ENCODE results near the gene EFR3B.
"Not testable (repeated sequence)": the region's sequence is repeated elsewhere in the genome, so short reads cannot be mapped to it uniquely, and the experiment has no call there.

EFR3B gene

GRCh38 chr2:25132299-25132635 is 90.4 kb downstream of the EFR3B start:
- Mint-ChIP-seq H3K4me1 (peaks cover 4% of the 10 kb centered on the region), H3K27ac (no peak overlapping the region), H3K9me3 (no peaks in the 10 kb centered on the region), H3K27me3 (ENCODE audit: low read depth, poor library complexity) (peaks cover 31% of the 10 kb centered on the region), H3K36me3 (ENCODE audit: low read depth) (peaks cover 56% of the 10 kb centered on the region), H3K4me3 (peak overlapping the region; percentile 50)
- TF ChIP-seq CTCF (IDR thresholded peaks at IDR 0.05), result no peak
- DNase-seq, result no peak

DNA sequence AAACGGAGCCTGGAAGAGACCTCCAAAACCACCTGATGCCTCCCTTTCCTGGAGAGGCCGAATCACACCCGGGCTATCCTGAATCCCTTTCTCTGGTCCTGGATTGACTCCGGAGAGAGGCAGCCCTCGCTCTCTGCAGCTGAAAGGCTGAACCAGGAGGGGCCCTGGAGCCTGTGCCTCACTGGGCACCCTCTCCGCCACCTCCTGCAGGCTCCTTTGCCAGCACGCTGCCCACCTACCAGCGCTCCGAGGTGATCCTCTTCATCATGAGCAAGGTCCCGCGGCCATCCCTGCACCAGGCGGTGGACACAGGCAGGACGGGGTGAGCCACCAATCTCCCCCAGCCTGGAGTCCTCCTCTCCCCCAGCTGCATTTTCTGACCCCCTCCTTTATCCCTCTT is 90.8 kb downstream of the EFR3B start:
- TF ChIP-seq CTCF (IDR thresholded peaks at IDR 0.05), result no peak
- H3K9me3 Mint-ChIP-seq, result no peaks in the 10 kb centered on the region
- peaks cover 4% of the 10 kb centered on the region for H3K4me1 Mint-ChIP-seq
- no peak for DNase-seq
- H3K27me3 Mint-ChIP-seq (ENCODE audit: low read depth, poor library complexity), result peaks cover 31% of the 10 kb centered on the region
- no peak overlapping the region for H3K4me3 Mint-ChIP-seq
- H3K36me3 Mint-ChIP-seq (ENCODE audit: low read depth), result peaks cover 58% of the 10 kb centered on the region
- H3K27ac Mint-ChIP-seq, result no peak overlapping the region

DNA sequence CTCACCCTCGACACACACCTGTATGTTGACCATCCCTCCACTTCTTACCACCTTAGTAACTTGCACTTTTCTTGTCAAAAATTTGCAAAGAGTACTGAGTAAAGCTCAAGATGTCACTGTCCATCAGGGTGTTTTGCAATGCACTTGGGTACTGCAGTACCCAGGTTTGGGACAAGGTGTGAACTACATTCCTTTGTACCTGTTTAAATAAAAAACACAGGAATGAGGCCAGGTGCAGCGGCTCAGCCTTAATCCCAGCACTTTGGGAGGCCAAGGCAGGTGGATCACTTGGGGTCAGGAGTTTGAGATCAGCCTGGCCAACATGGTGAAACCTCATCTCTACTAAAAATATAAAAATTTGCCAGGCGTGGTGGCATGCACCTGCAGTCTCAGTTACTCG is 98.7 kb downstream of the EFR3B start:
- H3K27ac Mint-ChIP-seq; DNase-seq; H3K4me1 Mint-ChIP-seq; H3K27me3 Mint-ChIP-seq (ENCODE audit: low read depth, poor library complexity); H3K4me3 Mint-ChIP-seq; H3K9me3 Mint-ChIP-seq: not testable (repeated sequence)
- peaks cover 49% of the 10 kb centered on the region for H3K36me3 Mint-ChIP-seq (ENCODE audit: low read depth)

DNA sequence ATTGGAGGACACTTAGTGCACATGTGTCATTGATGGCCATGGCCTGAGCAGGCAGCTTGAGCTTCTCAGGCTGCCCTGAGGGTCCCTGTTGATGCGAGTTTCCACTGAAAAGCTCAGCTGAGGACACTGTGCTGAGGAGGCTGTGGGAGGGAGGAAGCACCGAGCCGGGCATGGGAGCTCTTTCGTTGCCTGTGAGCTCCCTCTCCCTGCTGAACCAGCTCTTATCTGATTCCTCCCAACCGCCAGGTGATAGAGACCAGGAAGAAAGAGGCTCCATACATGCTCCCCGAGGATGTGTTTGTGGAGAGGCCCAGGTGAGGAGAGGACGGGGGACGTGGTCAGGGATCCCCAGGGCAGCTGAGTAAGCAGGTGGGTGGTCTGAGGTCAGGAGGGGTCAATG is 99.2 kb downstream of the EFR3B start:
- no peak for DNase-seq
- Mint-ChIP-seq H3K4me1 (no peaks in the 10 kb centered on the region), H3K36me3 (ENCODE audit: low read depth) (peaks cover 44% of the 10 kb centered on the region), H3K27ac (no peak overlapping the region), H3K9me3 (no peaks in the 10 kb centered on the region), H3K27me3 (ENCODE audit: low read depth, poor library complexity) (peaks cover 5% of the 10 kb centered on the region), H3K4me3 (no peak overlapping the region)
- TF ChIP-seq CTCF (IDR thresholded peaks at IDR 0.05), result no peak

DNA sequence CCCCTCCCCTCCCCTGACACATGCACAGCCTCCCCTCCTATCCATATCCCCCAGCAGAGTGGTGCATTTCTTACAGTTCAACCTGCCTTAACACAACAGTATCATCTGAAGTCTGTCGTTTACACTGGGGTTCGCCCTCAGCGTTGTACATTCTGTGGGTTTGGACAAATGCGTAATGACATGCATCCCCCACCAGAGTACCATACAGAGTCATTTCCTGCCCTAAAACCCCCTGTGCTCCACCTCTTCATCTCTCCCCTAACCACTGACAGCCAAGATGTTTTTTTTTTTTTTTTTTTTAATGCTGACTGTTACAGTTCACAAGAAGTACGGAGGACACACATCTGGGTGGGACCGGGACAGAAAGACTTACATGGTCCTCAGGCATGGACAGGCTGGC is 103.9 kb downstream of the EFR3B start:
- H3K36me3 Mint-ChIP-seq (ENCODE audit: low read depth), result peaks cover 38% of the 10 kb centered on the region
- no peak overlapping the region for H3K4me3 Mint-ChIP-seq
- DNase-seq, result no peak
- no peak overlapping the region for H3K27ac Mint-ChIP-seq
- no peaks in the 10 kb centered on the region for H3K4me1 Mint-ChIP-seq
- TF ChIP-seq CTCF (IDR thresholded peaks at IDR 0.05), result no peak
- H3K27me3 Mint-ChIP-seq (ENCODE audit: low read depth, poor library complexity), result no peaks in the 10 kb centered on the region
- no peaks in the 10 kb centered on the region for H3K9me3 Mint-ChIP-seq

GRCh38 chr2:25146896-25147295 is 105.0 kb downstream of the EFR3B start:
- TF ChIP-seq CTCF (IDR thresholded peaks at IDR 0.05), result no peak
- H3K9me3 Mint-ChIP-seq, result no peaks in the 10 kb centered on the region
- no peak for DNase-seq
- H3K36me3 Mint-ChIP-seq (ENCODE audit: low read depth), result peaks cover 28% of the 10 kb centered on the region
- H3K27me3 Mint-ChIP-seq (ENCODE audit: low read depth, poor library complexity), result no peaks in the 10 kb centered on the region
- H3K4me3 Mint-ChIP-seq, result no peak overlapping the region
- H3K27ac Mint-ChIP-seq, result no peak overlapping the region
- no peaks in the 10 kb centered on the region for H3K4me1 Mint-ChIP-seq

- H3K4me3 Mint-ChIP-seq, result no peak overlapping the region
- no peaks in the 10 kb centered on the region for H3K27me3 Mint-ChIP-seq (ENCODE audit: low read depth, poor library complexity)
- no peaks in the 10 kb centered on the region for H3K4me1 Mint-ChIP-seq
- H3K36me3 Mint-ChIP-seq (ENCODE audit: low read depth), result peaks cover 29% of the 10 kb centered on the region
- no peak overlapping the region for H3K27ac Mint-ChIP-seq
- DNase-seq, result no peak
- no peak for TF ChIP-seq CTCF (IDR thresholded peaks at IDR 0.05)
- no peaks in the 10 kb centered on the region for H3K9me3 Mint-ChIP-seq
These were observed 107.8 kb downstream of the EFR3B start for GRCh38 chr2:25149646-25150045.

- H3K27ac Mint-ChIP-seq; DNase-seq; H3K4me3 Mint-ChIP-seq; H3K9me3 Mint-ChIP-seq; H3K4me1 Mint-ChIP-seq; H3K27me3 Mint-ChIP-seq (ENCODE audit: low read depth, poor library complexity): not testable (repeated sequence)
- peaks cover 33% of the 10 kb centered on the region for H3K36me3 Mint-ChIP-seq (ENCODE audit: low read depth)
These were observed 109.1 kb downstream of the EFR3B start for GRCh38 chr2:25150993-25151392.

Data from nephron progenitor cell (in vitro differentiated cells).